T-cell (primary cell): ENCODE measurements around the gene TBC1D4. TPM values are rescaled to one million over a fixed set of nuclear protein-coding genes. Genes with fewer than 3 reads are reported as not detected.
"Not testable (repeated sequence)": the region's sequence is repeated elsewhere in the genome, so short reads cannot be mapped to it uniquely, and the experiment has no call there.

Experiments
- ATAC-seq, 4 experiments: fragments of 200-7000 bp in 3 of 4; fragments of 150-1000 bp in 1 of 4; cut with Tn5 transposase; replicated peaks in 1 of 4; 1 replicate in 3 of 4; 2 replicates in 1 of 4; pipeline ENCODE4 v1.10.0; 2021; ENCODE audit warnings: moderate library complexity in 3 of 4, mild to moderate bottlenecking in 2 of 4, moderate number of reproducible peaks in 1 of 4
- CTCF ChIA-PET, 2 donors: fragments of 300-600 bp; sonication (Branson Sonifier 250); formaldehyde crosslinking; loops; one replicate each; lab custom pipeline; 2022; ENCODE audit warnings: antibody characterized with exemption in 2 of 2; lab: Charles Lee
- POLR2A ChIA-PET, 2 donors: fragments of 300-600 bp; sonication (Branson Sonifier 250); formaldehyde crosslinking; loops; one replicate each; lab custom pipeline; 2022; ENCODE audit warnings: antibody characterized with exemption in 2 of 2; lab: Charles Lee
- DNase-seq, 35 experiments: peaks; one replicate each; pipeline versions ENCODE4 v3.0.0 to v3.0.0-alpha.2; 2013 to 2023
- H3K27ac ChIP-seq: one replicate; pipeline ENCODE4 v1.5.1; 2013; ENCODE audit warnings: low read length
- H3K27me3 ChIP-seq, 2 experiments: replicated peaks in 1 of 2; 1 replicate in 1 of 2; 2 replicates in 1 of 2; pipeline versions ENCODE4 v1.6.1 to v1.7.0; 2013; ENCODE audit warnings: low read length in 1 of 2, mixed read lengths in 1 of 2; ENCODE audit not compliant: control insufficient read depth in 2 of 2, insufficient read depth in 2 of 2; ENCODE audit errors: extremely low read depth in 1 of 2
- H3K36me3 ChIP-seq, 2 donors: 1 replicate in 1 of 2; 2 replicates in 1 of 2; pipeline versions ENCODE4 v1.6.1 to v1.7.0; 2013; ENCODE audit warnings: low read length in 1 of 2; ENCODE audit not compliant: control insufficient read depth in 2 of 2, insufficient read depth in 1 of 2; ENCODE audit errors: extremely low read depth in 1 of 2
- H3K4me1 ChIP-seq, 2 experiments: 1 replicate in 1 of 2; 2 replicates in 1 of 2; pipeline versions ENCODE4 v1.6.1 to v1.7.0; 2013; ENCODE audit warnings: low read length in 2 of 2, mixed read lengths in 1 of 2; ENCODE audit not compliant: insufficient read depth in 2 of 2, control insufficient read depth in 1 of 2; ENCODE audit errors: extremely low read depth in 1 of 2
- H3K4me3 ChIP-seq, 2 donors: 1 replicate in 1 of 2; 2 replicates in 1 of 2; pipeline versions ENCODE4 v1.5.1 to v1.7.0; 2013; ENCODE audit warnings: mild to moderate bottlenecking in 2 of 2, low read length in 1 of 2, moderate library complexity in 1 of 2; ENCODE audit not compliant: control insufficient read depth in 1 of 2; ENCODE audit errors: extremely low read depth in 1 of 2
- H3K9me3 ChIP-seq: 2 replicates; pipeline ENCODE4 v1.7.0; 2013
- H3K27ac Mint-ChIP-seq, 2 donors: one replicate each; pipeline ENCODE4 v1.8.0; 2020 to 2021; ENCODE audit warnings: mild to moderate bottlenecking in 2 of 2, mixed read lengths in 2 of 2
- H3K27me3 Mint-ChIP-seq, 2 donors: one replicate each; pipeline ENCODE4 v1.8.0; 2021 to 2022; ENCODE audit warnings: mixed read lengths in 2 of 2
- H3K36me3 Mint-ChIP-seq: one replicate; pipeline ENCODE4 v1.8.0; 2021; ENCODE audit warnings: mixed read lengths
- H3K4me1 Mint-ChIP-seq, 3 donors: one replicate each; pipeline ENCODE4 v1.8.0; 2020 to 2022; ENCODE audit warnings: mixed read lengths in 3 of 3, mild to moderate bottlenecking in 1 of 3
- H3K4me3 Mint-ChIP-seq, 3 donors: one replicate each; pipeline ENCODE4 v1.8.0; 2020 to 2022; ENCODE audit warnings: mild to moderate bottlenecking in 3 of 3, mixed read lengths in 3 of 3, moderate library complexity in 3 of 3
- H3K9me3 Mint-ChIP-seq, 3 donors: one replicate each; pipeline ENCODE4 v1.8.0; 2020 to 2022; ENCODE audit warnings: mixed read lengths in 3 of 3
- WGBS: methylation state at CpG from one replicate; pipeline ENCODE4 v1.1.5; 2013; ENCODE audit warnings: missing lambda C conversion rate; ENCODE audit not compliant: insufficient coverage; 5-methylcytosine and 5-hydroxymethylcytosine counted together
- total RNA-seq, 35 experiments: library from RNA in 6 of 35; stranded (reverse) in 6 of 35; fragments of 120-200 nt in 1 of 35; gene quantifications; one replicate each; pipeline versions ENCODE4 v1.2.1 to v1.2.4 and lab custom pipeline; 2013 to 2026

Gene TBC1D4
- total RNA-seq, 5 donors from 2014 or later (not counting 1 experiment from before 2014, with no cell fraction given) = 45.7 to 67.9 (median 56.8) TPM

DNA sequence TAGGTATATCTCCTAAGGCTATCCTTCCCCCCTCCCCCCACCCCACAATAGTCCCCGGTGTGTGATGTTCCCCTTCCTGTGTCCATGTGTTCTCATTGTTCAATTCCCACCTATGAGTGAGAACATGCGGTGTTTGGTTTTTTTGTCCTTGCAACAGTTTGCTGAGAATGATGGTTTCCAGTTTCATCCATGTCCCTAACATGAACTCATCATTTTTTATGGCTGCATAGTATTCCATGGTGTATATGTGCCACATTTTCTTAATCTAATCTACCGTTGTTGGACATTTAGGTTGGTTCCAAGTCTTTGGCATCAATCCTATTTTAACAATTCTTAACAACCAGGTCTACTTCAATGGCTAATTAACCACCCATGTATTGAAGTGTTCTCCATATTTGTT, 130.4 kb downstream of the TBC1D4 start:
- H3K4me3 ChIP-seq, H3K27ac Mint-ChIP-seq, POLR2A ChIA-PET, H3K27me3 Mint-ChIP-seq, CTCF ChIA-PET, H3K4me3 Mint-ChIP-seq, H3K27me3 ChIP-seq, DNase-seq, ATAC-seq, H3K4me1 ChIP-seq, H3K36me3 Mint-ChIP-seq, H3K27ac ChIP-seq, H3K36me3 ChIP-seq, H3K9me3 ChIP-seq, H3K9me3 Mint-ChIP-seq, H3K4me1 Mint-ChIP-seq: not testable (repeated sequence)
- WGBS = no CpG with 5 or more reads among the region's 3 CpGs

DNA sequence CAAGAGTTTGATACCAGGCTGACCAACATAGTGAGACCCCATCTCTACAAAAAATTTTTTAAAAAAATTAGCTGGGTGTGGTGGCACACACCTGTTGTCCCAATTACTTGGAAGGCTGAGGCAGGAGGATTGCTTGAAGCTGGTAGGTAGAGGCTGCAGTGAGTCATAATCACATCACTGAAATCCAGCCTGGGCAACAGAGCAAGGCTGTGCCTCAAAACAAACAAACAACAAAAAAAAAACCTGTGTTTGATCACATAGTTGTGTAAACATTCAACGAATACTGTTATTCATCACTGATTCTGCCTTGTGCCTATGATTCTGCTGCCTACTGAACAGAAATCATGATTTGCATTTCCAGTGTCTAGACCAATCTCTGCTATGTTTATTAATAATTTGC, 134.0 kb downstream of the TBC1D4 start:
- H3K4me3 Mint-ChIP-seq = no peak overlapping the region
- H3K27ac Mint-ChIP-seq = no peak overlapping the region
- H3K27ac ChIP-seq = no peak overlapping the region
- ChIA-PET CTCF (no interaction called here), POLR2A (no interaction called here)
- no peaks in the 10 kb centered on the region for H3K4me1 ChIP-seq
- ATAC-seq (no peak), DNase-seq (no peak)
- no peaks in the 10 kb centered on the region for H3K9me3 ChIP-seq
- H3K4me3 ChIP-seq = no peak overlapping the region
- H3K36me3 Mint-ChIP-seq = no peaks in the 10 kb centered on the region
- H3K9me3 Mint-ChIP-seq = no peaks in the 10 kb centered on the region
- H3K27me3 ChIP-seq = no peaks in the 10 kb centered on the region
- 100% methylated on average over 1 of the region's 1 CpG for WGBS
- H3K4me1 Mint-ChIP-seq = peaks cover 0 to 5% (median 0%) of the 10 kb centered on the region in 3 donors
- no peaks in the 10 kb centered on the region for H3K27me3 Mint-ChIP-seq
- no peaks in the 10 kb centered on the region for H3K36me3 ChIP-seq

DNA sequence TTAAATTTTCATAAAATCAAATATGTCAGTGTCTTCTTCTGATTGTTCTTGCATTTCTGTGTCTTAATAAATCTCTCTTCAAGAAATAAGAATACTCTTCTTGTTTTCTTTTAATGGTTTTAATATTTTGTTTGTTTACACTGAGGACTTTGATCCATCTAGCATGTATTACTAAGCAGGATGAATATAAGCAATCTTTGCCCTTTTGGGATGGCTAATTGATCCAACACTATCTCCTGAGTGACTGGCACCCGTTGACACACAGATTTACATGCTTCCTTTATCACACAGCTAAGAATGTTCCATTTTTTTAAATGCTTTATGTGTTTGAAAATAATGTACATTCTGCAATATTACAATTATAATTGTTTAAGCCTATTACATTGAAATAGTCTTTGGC, 134.5 kb downstream of the TBC1D4 start:
- POLR2A ChIA-PET = no interaction called here
- peaks cover 0 to 5% (median 0%) of the 10 kb centered on the region in 3 donors for H3K4me1 Mint-ChIP-seq
- no peak overlapping the region for H3K27ac ChIP-seq
- no CpG with 5 or more reads among the region's 1 CpG for WGBS
- no peaks in the 10 kb centered on the region for H3K36me3 ChIP-seq
- H3K9me3 Mint-ChIP-seq = no peaks in the 10 kb centered on the region
- H3K36me3 Mint-ChIP-seq = no peaks in the 10 kb centered on the region
- no peak for DNase-seq
- H3K4me3 Mint-ChIP-seq = no peak overlapping the region
- ATAC-seq = no peak
- no peak overlapping the region for H3K27ac Mint-ChIP-seq
- no peaks in the 10 kb centered on the region for H3K9me3 ChIP-seq
- H3K27me3 ChIP-seq = no peaks in the 10 kb centered on the region
- no peaks in the 10 kb centered on the region for H3K27me3 Mint-ChIP-seq
- no peaks in the 10 kb centered on the region for H3K4me1 ChIP-seq
- CTCF ChIA-PET = no interaction called here
- H3K4me3 ChIP-seq = no peak overlapping the region

DNA sequence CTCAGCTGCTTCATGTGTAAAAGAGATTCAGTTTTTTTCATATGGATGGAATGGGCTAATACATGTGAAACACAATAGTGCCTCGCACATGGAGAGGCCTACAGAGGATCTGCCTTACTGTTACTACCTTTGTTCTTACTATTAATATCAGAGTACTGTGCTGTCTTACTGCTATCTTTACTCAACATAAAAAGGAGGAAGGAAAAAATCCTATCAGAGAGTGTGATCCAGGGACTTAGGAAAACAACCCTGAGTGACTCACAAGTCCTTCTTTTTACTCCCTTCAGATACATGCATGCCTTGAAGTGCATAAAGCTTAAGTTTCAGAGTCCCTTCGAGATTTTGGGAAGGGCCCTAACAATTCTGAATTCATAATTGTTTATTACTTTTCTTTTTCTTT, 136.8 kb downstream of the TBC1D4 start:
- no CpG with 5 or more reads among the region's 2 CpGs for WGBS
- no peaks in the 10 kb centered on the region for H3K27me3 Mint-ChIP-seq
- CTCF ChIA-PET = interaction anchor here in 1 of 2 donors (0.5 to 1.1 kb wide), 3 partner anchors 20 to 130 kb away, joined by 3 to 5 read pairs (median 4); no protein-coding TSS in a partner anchor
- H3K4me1 Mint-ChIP-seq = peaks cover 0 to 5% (median 0%) of the 10 kb centered on the region in 3 donors
- POLR2A ChIA-PET = no interaction called here
- H3K36me3 Mint-ChIP-seq = no peaks in the 10 kb centered on the region
- DNase-seq = no peak
- no peak overlapping the region for H3K27ac Mint-ChIP-seq
- no peaks in the 10 kb centered on the region for H3K9me3 ChIP-seq
- H3K4me1 ChIP-seq = no peaks in the 10 kb centered on the region
- no peak for ATAC-seq
- no peak overlapping the region for H3K4me3 Mint-ChIP-seq
- no peaks in the 10 kb centered on the region for H3K27me3 ChIP-seq
- no peak overlapping the region for H3K4me3 ChIP-seq
- no peaks in the 10 kb centered on the region for H3K9me3 Mint-ChIP-seq
- H3K27ac ChIP-seq = no peak overlapping the region
- H3K36me3 ChIP-seq = no peaks in the 10 kb centered on the region

DNA sequence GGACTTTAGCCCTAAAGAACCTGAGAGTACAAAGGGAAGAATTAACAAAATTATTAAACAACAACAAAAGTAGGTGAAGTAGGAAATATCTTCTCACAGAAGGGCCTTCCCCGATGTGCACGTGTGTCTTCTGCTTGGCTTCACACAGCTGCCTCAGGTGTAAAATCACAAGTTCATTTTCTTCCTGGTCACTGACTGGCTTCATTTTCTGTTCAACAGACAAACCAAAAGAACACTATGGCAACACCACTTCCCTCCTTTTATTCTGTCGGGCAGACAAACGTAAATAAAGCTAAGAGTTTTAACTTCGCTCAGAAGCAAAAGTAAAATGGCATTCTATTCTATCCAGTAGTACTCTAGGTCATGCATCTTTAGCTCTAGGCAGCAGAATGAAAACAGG, 140.9 kb downstream of the TBC1D4 start:
- H3K27ac ChIP-seq = no peak overlapping the region
- no peaks in the 10 kb centered on the region for H3K9me3 ChIP-seq
- no peaks in the 10 kb centered on the region for H3K4me1 ChIP-seq
- DNase-seq (no peak), ATAC-seq (no peak)
- no peak overlapping the region for H3K4me3 Mint-ChIP-seq
- H3K27me3 ChIP-seq = no peaks in the 10 kb centered on the region
- H3K9me3 Mint-ChIP-seq = no peaks in the 10 kb centered on the region
- CTCF ChIA-PET = no interaction called here
- H3K36me3 ChIP-seq = no peaks in the 10 kb centered on the region
- H3K4me3 ChIP-seq = no peak overlapping the region
- WGBS = 83% methylated on average over 4 of the region's 5 CpGs
- H3K4me1 Mint-ChIP-seq = no peaks in the 10 kb centered on the region
- no peak overlapping the region for H3K27ac Mint-ChIP-seq
- peaks cover 3% of the 10 kb centered on the region for H3K36me3 Mint-ChIP-seq
- H3K27me3 Mint-ChIP-seq = no peaks in the 10 kb centered on the region
- POLR2A ChIA-PET = interaction anchor here in 1 of 2 donors (0.6 to 0.7 kb wide), 2 partner anchors 9 to 47 kb away, joined by 3 read pairs; no protein-coding TSS in a partner anchor

DNA sequence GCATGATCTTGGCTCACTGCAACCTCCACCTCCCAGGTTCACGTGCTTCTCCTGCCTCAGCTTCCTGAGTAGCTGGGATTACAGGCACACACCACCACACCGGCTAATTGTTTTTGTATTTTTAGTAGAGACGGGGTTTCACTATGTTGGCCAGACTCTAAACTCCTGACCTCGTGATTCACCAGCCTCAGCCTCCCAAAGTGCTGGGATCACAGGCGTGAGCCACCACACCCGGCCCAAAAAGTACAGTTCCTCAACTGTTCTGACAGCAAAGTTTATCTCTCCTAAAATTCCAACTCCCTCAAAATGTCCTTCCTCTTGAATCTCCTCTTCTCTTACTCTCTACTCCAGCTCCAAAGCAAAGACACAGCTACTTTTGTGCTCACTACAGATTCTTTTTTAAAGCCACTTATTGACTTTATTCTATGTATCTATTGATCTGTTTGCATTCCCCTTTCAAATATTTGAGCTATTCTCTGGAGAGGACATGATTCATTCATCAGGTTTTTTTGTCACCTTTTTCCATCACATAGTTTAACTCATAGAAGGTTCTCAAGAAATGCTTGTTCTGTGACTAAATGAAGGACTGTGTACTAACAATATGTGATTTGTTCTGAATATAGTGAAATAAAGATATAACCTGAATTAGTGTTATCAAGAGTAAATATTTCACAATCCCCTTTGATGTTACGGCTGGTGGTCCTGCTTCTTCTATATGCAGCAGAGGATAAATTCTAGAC, 142.2 kb downstream of the TBC1D4 start:
- Mint-ChIP-seq H3K27me3 (peaks cover 0 to 4% of the 10 kb centered on the region in 2 donors), H3K27ac (no peak overlapping the region), H3K4me1 (no peaks in the 10 kb centered on the region), H3K36me3 (peaks cover 3% of the 10 kb centered on the region), H3K4me3 (no peak overlapping the region), H3K9me3 (no peaks in the 10 kb centered on the region)
- no peak for ATAC-seq
- Histone ChIP-seq H3K27ac (no peak overlapping the region), H3K9me3 (no peaks in the 10 kb centered on the region), H3K4me1 (no peaks in the 10 kb centered on the region), H3K27me3 (peaks cover 0 to 4% of the 10 kb centered on the region in 2 experiments), H3K4me3 (no peak overlapping the region), H3K36me3 (no peaks in the 10 kb centered on the region)
- ChIA-PET CTCF (interaction anchor here in 1 of 2 donors (0.8 kb wide), 1 partner anchor 12 kb away, joined by 4 read pairs; no protein-coding TSS in a partner anchor), POLR2A (no interaction called here)
- WGBS = 86% methylated on average over 4 of the region's 7 CpGs
- DNase-seq = no peak
